WTC11 (cell line): ENCODE measurements around the gene ELFN1. TPM values are rescaled to one million over a fixed set of nuclear protein-coding genes. Genes with fewer than 3 reads are reported as not detected.

Source experiments
- ATAC-seq: fragments of 200-7000 bp; cut with Tn5 transposase; 2 replicates; pipeline ENCODE4 v1.10.0; 2021; ENCODE audit warnings: mild to moderate bottlenecking, moderate library complexity
- CTCF ChIA-PET: fragments of 300-600 bp; sonication (Branson Sonifier 250); formaldehyde crosslinking; loops from one replicate; lab custom pipeline; 2021; ENCODE audit warnings: antibody characterized with exemption; lab: Charles Lee
- POLR2A ChIA-PET: fragments of 350-600 bp; sonication (Branson Sonifier 250); formaldehyde crosslinking; loops from one replicate; lab custom pipeline; 2021; ENCODE audit warnings: antibody characterized with exemption; lab: Charles Lee
- DNase-seq: peaks from one replicate; pipeline ENCODE4 v3.0.0; 2021; ENCODE audit warnings: low spot score
- H3K27ac Mint-ChIP-seq: 2 replicates; pipeline ENCODE4 v1.8.0; 2021; ENCODE audit warnings: mixed read lengths
- H3K27me3 Mint-ChIP-seq: 2 replicates; pipeline ENCODE4 v1.8.0; 2021; ENCODE audit warnings: low read depth, mild to moderate bottlenecking, moderate library complexity, mixed read lengths
- H3K36me3 Mint-ChIP-seq: 2 replicates; pipeline ENCODE4 v1.8.0; 2021; ENCODE audit warnings: mixed read lengths
- H3K4me1 Mint-ChIP-seq: 2 replicates; pipeline ENCODE4 v1.8.0; 2022; ENCODE audit warnings: mixed read lengths
- H3K4me3 Mint-ChIP-seq: 2 replicates; pipeline ENCODE4 v1.8.0; 2021; ENCODE audit warnings: mild to moderate bottlenecking, moderate library complexity, mixed read lengths
- H3K9me3 Mint-ChIP-seq: 2 replicates; pipeline ENCODE4 v1.8.0; 2021; ENCODE audit warnings: mixed read lengths
- CBFB ChIP-seq: sonication (generic); formaldehyde crosslinking; IDR thresholded peaks from 2 replicates; pipeline ENCODE4 v1.8.1; 2022; ENCODE audit warnings: mild to moderate bottlenecking, low read depth, missing genetic modification reagents
- CREB1 ChIP-seq: sonication (generic); formaldehyde crosslinking; IDR thresholded peaks from 2 replicates; pipeline ENCODE4 v1.8.0; 2023; ENCODE audit warnings: mild to moderate bottlenecking, missing genetic modification reagents
- CTCF ChIP-seq: fragments of 200-600 bp; IDR thresholded peaks from 2 replicates; pipeline ENCODE4 v1.8.0; 2022; ENCODE audit warnings: antibody characterized with exemption
- E2F4 ChIP-seq: sonication (generic); formaldehyde crosslinking; IDR thresholded peaks from 2 replicates; pipeline ENCODE4 v1.8.1; 2022; ENCODE audit warnings: low read depth, mild to moderate bottlenecking, moderate library complexity, missing genetic modification reagents, borderline replicate concordance
- ELF4 ChIP-seq: sonication (generic); formaldehyde crosslinking; IDR thresholded peaks from 2 replicates; pipeline ENCODE4 v1.8.1; 2022; ENCODE audit warnings: low read depth, mild to moderate bottlenecking, moderate library complexity, missing genetic modification reagents
- ESRRA ChIP-seq: sonication (generic); formaldehyde crosslinking; IDR thresholded peaks from 2 replicates; pipeline ENCODE4 v1.8.1; 2022; ENCODE audit warnings: mild to moderate bottlenecking, missing genetic modification reagents, borderline replicate concordance
- HMGA2 ChIP-seq: fragments of 250-450 bp; sonication (Bioruptor Pico); IDR thresholded peaks from 2 replicates; pipeline ENCODE4 v1.4.0; 2021; ENCODE audit warnings: mild to moderate bottlenecking, moderate library complexity
- IRF2 ChIP-seq: sonication (generic); formaldehyde crosslinking; IDR thresholded peaks from 2 replicates; pipeline ENCODE4 v1.8.0; 2022; ENCODE audit warnings: low read depth, missing genetic modification reagents, borderline replicate concordance
- JAZF1 ChIP-seq: fragments of 250-450 bp; sonication (Bioruptor Pico); IDR thresholded peaks from 2 replicates; pipeline ENCODE4 v1.9.0; 2021; ENCODE audit warnings: moderate library complexity, mild to moderate bottlenecking, inconsistent platforms
- KAT7 ChIP-seq: sonication (generic); formaldehyde crosslinking; IDR thresholded peaks from 2 replicates; pipeline ENCODE4 v1.8.1; 2023; ENCODE audit warnings: missing genetic modification reagents, mild to moderate bottlenecking, borderline replicate concordance
- MAX ChIP-seq: sonication (generic); formaldehyde crosslinking; IDR thresholded peaks from 2 replicates; pipeline ENCODE4 v1.8.0; 2022; ENCODE audit warnings: mild to moderate bottlenecking, missing genetic modification reagents
- MYBL2 ChIP-seq: sonication (generic); formaldehyde crosslinking; IDR thresholded peaks from 2 replicates; pipeline ENCODE4 v1.8.1; 2023; ENCODE audit warnings: mild to moderate bottlenecking, moderate library complexity, missing genetic modification reagents
- NFATC4 ChIP-seq: fragments of 250-450 bp; sonication (Bioruptor Pico); IDR thresholded peaks from 2 replicates; pipeline ENCODE4 v1.9.0; 2021; ENCODE audit warnings: mild to moderate bottlenecking
- RELA ChIP-seq: sonication (generic); formaldehyde crosslinking; IDR thresholded peaks from 2 replicates; pipeline ENCODE4 v1.8.1; 2022; ENCODE audit warnings: missing genetic modification reagents, mild to moderate bottlenecking, borderline replicate concordance
- SMAD3 ChIP-seq: sonication (generic); formaldehyde crosslinking; IDR thresholded peaks from 2 replicates; pipeline ENCODE4 v1.8.0; 2022; ENCODE audit warnings: missing genetic modification reagents, mild to moderate bottlenecking, borderline replicate concordance
- TEAD1 ChIP-seq: sonication (generic); formaldehyde crosslinking; IDR thresholded peaks from 2 replicates; pipeline ENCODE4 v1.8.0; 2022; ENCODE audit warnings: mild to moderate bottlenecking, missing genetic modification reagents
- TEAD4 ChIP-seq: sonication (generic); formaldehyde crosslinking; IDR thresholded peaks from 2 replicates; pipeline ENCODE4 v1.8.0; 2022; ENCODE audit warnings: mild to moderate bottlenecking, missing genetic modification reagents
- ZMAT4 ChIP-seq: fragments of 250-450 bp; sonication (Bioruptor Pico); IDR thresholded peaks from 2 replicates; pipeline ENCODE4 v1.9.0; 2021; ENCODE audit warnings: mild to moderate bottlenecking
- ZNF317 ChIP-seq: sonication (generic); formaldehyde crosslinking; IDR thresholded peaks from 2 replicates; pipeline ENCODE4 v1.8.1; 2023; ENCODE audit warnings: low read depth, mild to moderate bottlenecking, moderate library complexity, missing genetic modification reagents, borderline replicate concordance
- ZNF532 ChIP-seq: fragments of 250-450 bp; sonication (Bioruptor Pico); IDR thresholded peaks from 2 replicates; pipeline ENCODE4 v1.9.0; 2021; ENCODE audit warnings: mild to moderate bottlenecking, borderline replicate concordance
- total RNA-seq: library from RNA; stranded (reverse); gene quantifications from 3 replicates; pipeline ENCODE4 v1.2.3, GENCODE V29; 2021
- TF ChIP-seq, protein P1 (sequence below): sonication (generic); formaldehyde crosslinking; IDR thresholded peaks from 2 replicates; pipeline ENCODE4 v1.8.1; 2022; ENCODE audit warnings: low read depth, missing genetic modification reagents, borderline replicate concordance

Gene ELFN1
- total RNA-seq, 1 experiment from 2014 or later: 4.6 TPM

DNA sequence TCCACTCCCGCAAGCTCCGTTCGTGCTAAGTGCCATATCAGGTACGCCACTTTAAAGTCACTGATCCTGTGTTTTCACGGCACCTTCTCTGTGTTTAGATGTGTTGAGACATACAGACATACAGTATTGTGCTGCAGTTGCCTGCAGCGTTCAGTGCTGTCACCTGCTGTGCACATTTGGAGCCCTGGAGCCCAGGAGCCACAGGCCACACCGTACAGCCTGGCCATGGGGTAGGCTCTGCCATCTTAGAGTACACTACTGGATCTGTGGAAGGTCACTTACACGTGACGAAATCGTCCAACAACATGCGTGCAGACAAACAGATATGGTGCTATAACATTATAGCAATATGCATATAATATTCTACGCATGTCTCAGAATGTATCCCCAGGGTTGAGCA, 111.3 kb downstream of the ELFN1 start:
- H3K9me3 Mint-ChIP-seq: peaks cover 34% of the 10 kb centered on the region
- H3K27me3 Mint-ChIP-seq: peaks cover 17% of the 10 kb centered on the region
- TF ChIP-seq TEAD1: no peak
- TF ChIP-seq CBFB: no peak
- TF ChIP-seq MYBL2 (CRISPR knock-in tag): no peak
- TF ChIP-seq IRF2 (CRISPR knock-in tag): no peak
- no peak for TF ChIP-seq JAZF1
- TF ChIP-seq CTCF: no peak
- ChIA-PET POLR2A (interaction anchor here (0.6 kb wide), 1 partner anchor 247 kb away, joined by 5 read pairs; no protein-coding TSS in a partner anchor), CTCF (interaction anchor here (0.8 kb wide), 1 partner anchor 117 kb away, joined by 4 read pairs; no protein-coding TSS in a partner anchor)
- no peak overlapping the region for H3K4me3 Mint-ChIP-seq
- no peak overlapping the region for H3K27ac Mint-ChIP-seq
- no peak for ATAC-seq
- no peak for DNase-seq
- H3K36me3 Mint-ChIP-seq: peaks cover 15% of the 10 kb centered on the region
- no peaks in the 10 kb centered on the region for H3K4me1 Mint-ChIP-seq

DNA sequence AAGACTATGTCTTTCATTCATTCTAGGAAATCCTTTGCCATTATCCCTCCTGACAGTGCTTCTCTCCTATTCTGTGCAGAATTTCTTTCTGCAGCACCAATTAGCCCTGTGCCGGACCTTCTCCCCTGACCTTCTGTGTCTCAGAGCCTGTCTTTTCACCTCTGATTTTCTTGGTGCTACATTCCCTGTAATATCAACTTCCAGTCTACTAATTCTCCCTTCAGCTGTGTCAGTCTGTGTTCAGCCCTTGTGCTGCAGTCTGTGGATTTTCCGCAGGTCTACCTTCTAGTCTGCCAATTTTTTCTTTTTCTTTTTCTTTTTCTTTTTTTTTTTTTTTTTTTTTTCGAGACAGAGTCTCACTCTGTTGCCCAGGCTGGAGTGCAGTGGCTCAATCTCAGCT, 115.8 kb downstream of the ELFN1 start:
- POLR2A ChIA-PET: no interaction called here
- CTCF ChIA-PET: interaction anchor here (0.9 kb wide), 1 partner anchor 98 kb away, joined by 3 read pairs; no protein-coding TSS in a partner anchor
- peaks cover 23% of the 10 kb centered on the region for H3K9me3 Mint-ChIP-seq
- DNase-seq (no peak), ATAC-seq (no peak)
- H3K4me3 Mint-ChIP-seq: no peak overlapping the region
- peaks cover 8% of the 10 kb centered on the region for H3K27me3 Mint-ChIP-seq
- peaks cover 10% of the 10 kb centered on the region for H3K36me3 Mint-ChIP-seq
- no peaks in the 10 kb centered on the region for H3K4me1 Mint-ChIP-seq
- TF ChIP-seq MAX (CRISPR knock-in tag) (no peak), RELA (CRISPR knock-in tag) (no peak), E2F4 (CRISPR knock-in tag) (no peak), ZMAT4 (CRISPR knock-in tag) (no peak), NFATC4 (no peak), ZNF532 (CRISPR knock-in tag) (no peak), ZNF317 (no peak), ESRRA (CRISPR knock-in tag) (no peak), KAT7 (CRISPR knock-in tag) (no peak), TEAD4 (CRISPR knock-in tag) (no peak), HMGA2 (no peak), CREB1 (CRISPR knock-in tag) (no peak), SMAD3 (CRISPR knock-in tag) (no peak), ELF4 (CRISPR knock-in tag) (no peak)
- TF ChIP-seq, protein P1, sequence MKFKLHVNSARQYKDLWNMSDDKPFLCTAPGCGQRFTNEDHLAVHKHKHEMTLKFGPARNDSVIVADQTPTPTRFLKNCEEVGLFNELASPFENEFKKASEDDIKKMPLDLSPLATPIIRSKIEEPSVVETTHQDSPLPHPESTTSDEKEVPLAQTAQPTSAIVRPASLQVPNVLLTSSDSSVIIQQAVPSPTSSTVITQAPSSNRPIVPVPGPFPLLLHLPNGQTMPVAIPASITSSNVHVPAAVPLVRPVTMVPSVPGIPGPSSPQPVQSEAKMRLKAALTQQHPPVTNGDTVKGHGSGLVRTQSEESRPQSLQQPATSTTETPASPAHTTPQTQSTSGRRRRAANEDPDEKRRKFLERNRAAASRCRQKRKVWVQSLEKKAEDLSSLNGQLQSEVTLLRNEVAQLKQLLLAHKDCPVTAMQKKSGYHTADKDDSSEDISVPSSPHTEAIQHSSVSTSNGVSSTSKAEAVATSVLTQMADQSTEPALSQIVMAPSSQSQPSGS (CRISPR knock-in tag): no peak
- H3K27ac Mint-ChIP-seq: no peak overlapping the region
